Measurements from ENCODE around the gene NSL1. TPM values are rescaled to one million over a fixed set of nuclear protein-coding genes. Genes with fewer than 3 reads are reported as not detected.
A peak's percentile ranks its signal among the peaks of the same experiment; 100 is the strongest.

Gene NSL1
- total and polyA plus RNA-seq, 2 donors from 2014 or later: 19.5 to 34.5 TPM

- TF ChIP-seq CTCF (IDR thresholded peaks at IDR 0.05; ENCODE audit: borderline replicate concordance, extremely low read depth, insufficient read depth): no peak
- Histone ChIP-seq H3K9me3 (ENCODE audit: control insufficient read depth in 2 of 3, insufficient read depth in 1 of 3, low read length in 3 of 3) (no peaks in the 10 kb centered on the region), H3K4me1 (ENCODE audit: control insufficient read depth in 2 of 3, insufficient read depth in 2 of 3, low read depth in 1 of 3, low read length in 3 of 3) (no peaks in the 10 kb centered on the region), H3K36me3 (ENCODE audit: control insufficient read depth in 2 of 3, insufficient read depth in 3 of 3, low read length in 3 of 3) (peaks cover 0 to 5% (median 4%) of the 10 kb centered on the region in 3 donors), H3K27ac (ENCODE audit: low read depth in 2 of 2, low read length in 2 of 2) (no peak overlapping the region), H3K9ac (ENCODE audit: low read length in 3 of 3) (no peak overlapping the region), H3K27me3 (ENCODE audit: control insufficient read depth, insufficient read depth, low read length) (no peaks in the 10 kb centered on the region), H3K4me3 (ENCODE audit: low read length in 3 of 3) (no peak overlapping the region)
- DNase-seq (peak in 1 of 5 donors; percentile 1), FAIRE-seq (no peak)
- intact Hi-C loops (cut with DNase I): no loop called here
Measured at GRCh38 chr1:212794561-212795014, 3.0 kb upstream of the NSL1 start.

- H3K27me3 ChIP-seq (ENCODE audit: control insufficient read depth, insufficient read depth, low read length): no peaks in the 10 kb centered on the region
- peak in 1 of 5 donors; percentile 11 for DNase-seq
- peaks cover 0 to 5% (median 4%) of the 10 kb centered on the region in 3 donors for H3K36me3 ChIP-seq (ENCODE audit: control insufficient read depth in 2 of 3, insufficient read depth in 3 of 3, low read length in 3 of 3)
- TF ChIP-seq CTCF (IDR thresholded peaks at IDR 0.05; ENCODE audit: borderline replicate concordance, extremely low read depth, insufficient read depth): no peak
- peak overlapping the region; percentile 90 to 99 (median 95) for H3K9ac ChIP-seq (ENCODE audit: low read length in 3 of 3)
- H3K4me3 ChIP-seq (ENCODE audit: low read length in 3 of 3): peak overlapping the region; percentile 94 to 99 (median 97)
- H3K9me3 ChIP-seq (ENCODE audit: control insufficient read depth in 2 of 3, insufficient read depth in 1 of 3, low read length in 3 of 3): no peaks in the 10 kb centered on the region
- H3K27ac ChIP-seq (ENCODE audit: low read depth in 2 of 2, low read length in 2 of 2): peak overlapping the region in 1 of 2 donors; percentile 91
- H3K4me1 ChIP-seq (ENCODE audit: control insufficient read depth in 2 of 3, insufficient read depth in 2 of 3, low read depth in 1 of 3, low read length in 3 of 3): no peaks in the 10 kb centered on the region
- intact Hi-C loops (cut with DNase I): no loop called here
- no peak for FAIRE-seq
Measured at GRCh38 chr1:212792396-212792908, 875 bp upstream of the NSL1 start.

- intact Hi-C loops (cut with DNase I): no loop called here
- Histone ChIP-seq H3K36me3 (ENCODE audit: control insufficient read depth in 2 of 3, insufficient read depth in 3 of 3, low read length in 3 of 3) (peaks cover 0 to 5% (median 2%) of the 10 kb centered on the region in 3 donors), H3K27ac (ENCODE audit: low read depth in 2 of 2, low read length in 2 of 2) (peak overlapping the region; percentile 91 to 94), H3K4me1 (ENCODE audit: control insufficient read depth in 2 of 3, insufficient read depth in 2 of 3, low read depth in 1 of 3, low read length in 3 of 3) (no peaks in the 10 kb centered on the region), H3K4me3 (ENCODE audit: low read length in 3 of 3) (peak overlapping the region; percentile 94 to 99 (median 97)), H3K9me3 (ENCODE audit: control insufficient read depth in 2 of 3, insufficient read depth in 1 of 3, low read length in 3 of 3) (no peaks in the 10 kb centered on the region), H3K9ac (ENCODE audit: low read length in 3 of 3) (peak overlapping the region; percentile 74 to 99 (median 95)), H3K27me3 (ENCODE audit: control insufficient read depth, insufficient read depth, low read length) (no peaks in the 10 kb centered on the region)
- no peak for FAIRE-seq
- no peak for TF ChIP-seq CTCF (IDR thresholded peaks at IDR 0.05; ENCODE audit: borderline replicate concordance, extremely low read depth, insufficient read depth)
- DNase-seq: no peak
Measured at GRCh38 chr1:212791261-212791675, 309 bp downstream of the NSL1 start.
